AG04449 (cell line): Measurements from ENCODE around the gene OVOL1.
A peak's percentile ranks its signal among the peaks of the same experiment; 100 is the strongest.

ENCODE experiments used
- CTCF ChIA-PET: fragments of 350-600 bp; formaldehyde crosslinking; extraction: SDS; loops from one replicate; lab custom pipeline; 2021; ENCODE audit warnings: antibody characterized with exemption; lab: Yijun Ruan, JAX
- POLR2A ChIA-PET: fragments of 400-600, 350-600 bp; formaldehyde crosslinking; extraction: SDS; loops from one replicate; lab custom pipeline; 2020; ENCODE audit warnings: antibody characterized with exemption, inconsistent platforms; lab: Yijun Ruan, JAX
- DNase-seq: peaks from one replicate; pipeline ENCODE4 v3.0.0-alpha.2; 2010; ENCODE audit warnings: low read depth, low spot score
- H3K4me3 ChIP-seq: 2 replicates; pipeline ENCODE4 v1.5.1; 2011; ENCODE audit warnings: low read depth, mild to moderate bottlenecking, control low read depth, low read length
- TF ChIP-seq, protein P1 (sequence below): IDR thresholded peaks from one replicate; pipeline ENCODE4 v1.5.1; 2011; ENCODE audit warnings: mild to moderate bottlenecking, moderate library complexity, low read length, control low read depth, inconsistent platforms; ENCODE audit not compliant: insufficient read depth; ENCODE audit errors: missing control alignments

OVOL1 gene

DNA sequence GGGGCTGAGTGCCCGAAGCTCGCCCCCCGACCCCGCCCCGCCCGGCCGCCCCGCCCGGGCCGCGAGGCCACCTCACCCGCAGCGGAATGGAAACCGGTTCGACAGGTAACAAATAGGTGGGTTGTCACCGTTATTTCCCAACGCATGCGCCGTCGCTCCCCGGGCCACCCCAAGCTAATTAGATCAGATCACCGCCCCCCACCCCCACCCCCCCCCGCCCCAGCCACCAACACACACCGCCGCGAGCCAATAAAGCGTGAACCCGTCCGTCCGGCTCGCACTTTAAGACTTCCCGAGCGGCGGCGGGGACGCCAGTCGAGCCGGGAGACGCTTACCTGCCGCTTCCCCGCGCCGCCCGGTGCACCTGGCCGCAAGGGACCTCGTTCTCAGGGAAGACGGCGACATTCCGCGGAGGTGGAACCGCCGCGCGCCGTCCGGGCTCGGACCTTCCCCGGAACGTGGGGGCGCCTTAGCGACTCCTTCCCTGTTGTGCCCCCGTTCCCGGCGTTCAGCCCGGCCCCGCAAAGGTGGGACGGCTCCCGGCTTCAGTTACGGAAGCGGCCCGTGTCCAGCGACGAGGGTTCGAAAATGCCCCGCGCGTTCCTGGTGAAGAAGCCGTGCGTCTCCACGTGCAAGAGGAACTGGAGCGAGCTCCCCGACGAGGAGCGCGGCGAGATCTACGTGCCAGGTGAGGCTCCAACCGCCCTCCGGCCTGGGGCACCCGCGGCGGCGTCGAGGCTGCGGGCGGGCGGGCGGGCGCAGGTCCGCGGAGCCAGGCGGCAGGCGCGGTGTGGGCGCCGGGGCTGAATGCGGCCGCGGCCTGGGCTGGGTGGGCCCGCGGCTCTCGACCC is at the start of gene OVOL1:
OVOL1 (plus strand) TSS at position 278 of the 851 bp plus-strand sequence; CDS start at position 589, 311 bp downstream.
- POLR2A ChIA-PET: no interaction called here
- H3K4me3 ChIP-seq: no peak within 1 kb of the TSS
- CTCF ChIA-PET: no interaction called here

DNA sequence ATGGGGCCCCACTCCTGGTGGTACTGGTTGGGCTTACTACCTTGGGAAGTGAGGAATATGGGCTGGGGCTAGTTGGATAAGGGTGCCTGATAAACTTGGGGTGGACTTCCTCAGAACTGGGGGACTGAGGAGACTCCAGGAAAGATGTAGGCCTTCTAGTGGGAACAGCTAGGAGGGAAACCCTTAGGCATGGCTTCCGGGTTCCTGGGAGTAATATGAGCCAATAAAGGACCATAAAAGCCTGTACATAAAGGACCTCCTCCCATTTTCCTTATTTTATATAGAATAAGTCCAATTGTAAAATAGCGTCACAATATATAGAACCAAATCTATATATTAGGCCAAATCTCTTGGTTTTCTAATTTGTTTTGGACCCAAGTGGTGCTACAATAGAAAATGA is 47.8 kb upstream of the OVOL1 start:
- TF ChIP-seq, protein P1, sequence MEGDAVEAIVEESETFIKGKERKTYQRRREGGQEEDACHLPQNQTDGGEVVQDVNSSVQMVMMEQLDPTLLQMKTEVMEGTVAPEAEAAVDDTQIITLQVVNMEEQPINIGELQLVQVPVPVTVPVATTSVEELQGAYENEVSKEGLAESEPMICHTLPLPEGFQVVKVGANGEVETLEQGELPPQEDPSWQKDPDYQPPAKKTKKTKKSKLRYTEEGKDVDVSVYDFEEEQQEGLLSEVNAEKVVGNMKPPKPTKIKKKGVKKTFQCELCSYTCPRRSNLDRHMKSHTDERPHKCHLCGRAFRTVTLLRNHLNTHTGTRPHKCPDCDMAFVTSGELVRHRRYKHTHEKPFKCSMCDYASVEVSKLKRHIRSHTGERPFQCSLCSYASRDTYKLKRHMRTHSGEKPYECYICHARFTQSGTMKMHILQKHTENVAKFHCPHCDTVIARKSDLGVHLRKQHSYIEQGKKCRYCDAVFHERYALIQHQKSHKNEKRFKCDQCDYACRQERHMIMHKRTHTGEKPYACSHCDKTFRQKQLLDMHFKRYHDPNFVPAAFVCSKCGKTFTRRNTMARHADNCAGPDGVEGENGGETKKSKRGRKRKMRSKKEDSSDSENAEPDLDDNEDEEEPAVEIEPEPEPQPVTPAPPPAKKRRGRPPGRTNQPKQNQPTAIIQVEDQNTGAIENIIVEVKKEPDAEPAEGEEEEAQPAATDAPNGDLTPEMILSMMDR: no peak
- ChIA-PET POLR2A (no interaction called here), CTCF (no interaction called here)
- no peak overlapping the region for H3K4me3 ChIP-seq
- no peak for DNase-seq

More for the DNA sequence above, at the start of gene OVOL1:
- DNase-seq: no peak
- TF ChIP-seq, protein P1: no peak

DNA sequence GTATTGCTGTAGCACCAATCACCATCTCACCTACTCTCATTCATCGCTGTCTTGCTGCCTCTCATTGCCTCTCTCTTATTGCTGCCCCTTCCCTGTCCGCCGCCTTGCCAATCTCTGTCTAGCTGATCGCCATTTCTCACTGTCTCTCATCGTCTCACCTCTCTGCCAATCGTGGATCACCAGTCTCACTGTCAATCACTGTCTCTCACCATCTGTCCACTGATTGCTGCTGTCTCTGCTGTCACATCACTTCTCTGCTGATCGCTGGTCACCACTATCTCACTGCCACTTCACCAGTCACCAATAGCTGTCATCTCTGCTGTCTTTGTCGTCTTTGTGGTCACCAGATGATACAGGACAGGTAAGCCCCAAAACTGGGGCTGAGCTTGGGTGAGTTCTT is 45.7 kb upstream of the OVOL1 start:
- POLR2A ChIA-PET: no interaction called here

DNA sequence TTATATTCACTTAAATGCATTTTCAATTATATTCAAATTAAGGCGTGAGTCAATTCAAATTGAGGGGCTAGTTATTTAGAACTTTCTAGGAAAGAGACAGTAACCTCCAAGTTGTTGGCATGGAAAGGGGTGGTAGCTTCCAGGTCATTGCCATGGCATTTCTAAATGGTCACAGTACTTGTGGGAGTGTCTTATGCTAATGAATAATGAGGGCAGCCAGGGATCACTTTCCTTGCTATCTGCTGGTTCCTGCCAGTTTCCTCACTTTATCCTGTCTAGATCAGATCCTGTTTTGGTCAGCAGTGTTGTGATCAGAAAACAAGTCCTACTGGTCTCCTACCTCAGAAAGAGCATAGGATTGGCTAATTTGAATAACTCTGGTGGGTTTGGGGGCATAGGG is 44.5 kb upstream of the OVOL1 start:
- POLR2A ChIA-PET: no interaction called here
- TF ChIP-seq, protein P1: no peak
- CTCF ChIA-PET: interaction anchor here (0.6 to 0.7 kb wide), 2 partner anchors 90 to 459 kb away, joined by 3 to 4 read pairs; no protein-coding TSS in a partner anchor

More for the DNA sequence above, 45.7 kb upstream of the OVOL1 start:
- TF ChIP-seq, protein P1: no peak
- no peak overlapping the region for H3K4me3 ChIP-seq
- CTCF ChIA-PET: interaction anchor here (1.4 kb wide), 1 partner anchor 39 kb away, joined by 3 read pairs; no protein-coding TSS in a partner anchor
- DNase-seq: no peak

DNA sequence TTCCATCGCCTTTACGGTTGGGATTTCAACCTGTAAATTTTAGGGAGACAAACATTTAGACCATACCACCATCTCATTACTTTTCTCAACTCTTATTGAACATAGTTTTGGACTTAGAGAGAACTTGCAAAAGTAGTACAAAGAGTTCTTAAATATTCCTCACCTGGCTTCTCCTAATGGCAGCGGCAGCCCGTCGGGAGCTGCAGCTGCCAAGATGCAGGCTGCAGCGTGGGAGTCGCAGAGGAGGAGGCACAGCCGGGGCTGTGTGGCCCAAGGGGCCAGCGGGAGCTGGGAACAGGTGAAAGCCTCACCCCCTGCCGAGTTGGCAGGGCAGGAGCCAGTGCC is 43.2 kb upstream of the OVOL1 start:
- ChIA-PET CTCF (interaction anchor here (1.3 to 2.9 kb wide), 2 partner anchors 26 to 74 kb away, joined by 3 to 20 read pairs; no protein-coding TSS in a partner anchor), POLR2A (no interaction called here)
- no peak overlapping the region for H3K4me3 ChIP-seq
- TF ChIP-seq, protein P1: no peak
- DNase-seq: no peak

More for the DNA sequence above, 44.5 kb upstream of the OVOL1 start:
- H3K4me3 ChIP-seq: no peak overlapping the region
- DNase-seq: no peak

DNA sequence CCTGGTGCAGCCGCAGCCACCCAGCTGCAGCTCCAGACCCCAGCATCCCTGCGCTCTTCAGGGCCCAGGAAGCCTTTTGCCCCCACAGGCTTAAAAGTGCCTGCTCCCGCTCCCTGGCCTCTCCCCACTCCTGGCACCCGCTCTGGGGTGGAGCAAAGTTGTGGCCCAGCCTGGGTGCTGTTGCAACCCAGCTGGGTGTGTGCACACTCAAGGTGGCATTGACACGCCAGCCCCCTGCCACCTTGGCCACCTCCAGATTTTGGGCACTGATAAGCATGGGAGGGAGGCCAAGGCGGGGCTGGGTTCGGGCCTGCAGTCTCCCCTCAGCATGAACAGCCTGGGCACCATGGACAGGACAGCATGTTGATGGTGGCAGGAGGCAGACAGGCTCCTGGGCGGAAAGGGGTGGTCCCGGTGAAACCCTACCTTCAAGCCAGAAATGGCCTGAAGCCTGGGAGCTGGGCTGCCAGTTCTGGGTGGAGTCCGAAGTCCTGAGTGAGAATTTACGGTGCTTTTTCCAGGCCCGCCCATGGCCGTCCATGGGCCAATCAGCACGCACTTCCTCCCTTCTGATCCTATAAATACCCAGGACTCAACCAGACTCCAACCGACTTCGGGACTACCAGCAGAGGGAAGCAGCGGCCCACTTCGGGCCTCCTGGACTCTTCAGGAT is 42.7 kb upstream of the OVOL1 start:
- TF ChIP-seq, protein P1: peak; percentile 27
- ChIA-PET POLR2A (interaction anchor here (0.7 kb wide), 1 partner anchor 22 kb away, joined by 3 read pairs; no protein-coding TSS in a partner anchor), CTCF (interaction anchor here (0.8 to 2.9 kb wide), 10 partner anchors 8 to 73 kb away, joined by 3 to 20 read pairs (median 4); partner anchors contain the start of gene KAT5)
- no peak for DNase-seq
- H3K4me3 ChIP-seq: no peak overlapping the region
